Cardiac fibroblast (primary cell): ENCODE data around the gene KRTAP10-2.

Experiments
- DNase-seq, 2 donors: peaks; one replicate each; pipeline versions ENCODE4 v3.0.0 to v3.0.0-alpha.2; 2010; ENCODE audit warnings: low read depth in 2 of 2
- H3K4me3 ChIP-seq, 2 donors: replicated peaks in 1 of 2; 1 replicate in 1 of 2; 2 replicates in 1 of 2; pipeline ENCODE4 v1.5.1; 2011; ENCODE audit warnings: low read depth in 2 of 2, low read length in 2 of 2, mild to moderate bottlenecking in 2 of 2, moderate library complexity in 1 of 2
- TF ChIP-seq, protein P1 (sequence below): IDR thresholded peaks from one replicate; pipeline ENCODE4 v1.5.1; 2011; ENCODE audit warnings: low read depth, mild to moderate bottlenecking, low read length, inconsistent platforms

Gene KRTAP10-2

GRCh38 chr21:44516342-44516741 is 35.0 kb downstream of the KRTAP10-2 start:
- DNase-seq, result no peak
- TF ChIP-seq, protein P1, sequence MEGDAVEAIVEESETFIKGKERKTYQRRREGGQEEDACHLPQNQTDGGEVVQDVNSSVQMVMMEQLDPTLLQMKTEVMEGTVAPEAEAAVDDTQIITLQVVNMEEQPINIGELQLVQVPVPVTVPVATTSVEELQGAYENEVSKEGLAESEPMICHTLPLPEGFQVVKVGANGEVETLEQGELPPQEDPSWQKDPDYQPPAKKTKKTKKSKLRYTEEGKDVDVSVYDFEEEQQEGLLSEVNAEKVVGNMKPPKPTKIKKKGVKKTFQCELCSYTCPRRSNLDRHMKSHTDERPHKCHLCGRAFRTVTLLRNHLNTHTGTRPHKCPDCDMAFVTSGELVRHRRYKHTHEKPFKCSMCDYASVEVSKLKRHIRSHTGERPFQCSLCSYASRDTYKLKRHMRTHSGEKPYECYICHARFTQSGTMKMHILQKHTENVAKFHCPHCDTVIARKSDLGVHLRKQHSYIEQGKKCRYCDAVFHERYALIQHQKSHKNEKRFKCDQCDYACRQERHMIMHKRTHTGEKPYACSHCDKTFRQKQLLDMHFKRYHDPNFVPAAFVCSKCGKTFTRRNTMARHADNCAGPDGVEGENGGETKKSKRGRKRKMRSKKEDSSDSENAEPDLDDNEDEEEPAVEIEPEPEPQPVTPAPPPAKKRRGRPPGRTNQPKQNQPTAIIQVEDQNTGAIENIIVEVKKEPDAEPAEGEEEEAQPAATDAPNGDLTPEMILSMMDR, result no peak
- H3K4me3 ChIP-seq, result no peak overlapping the region

GRCh38 chr21:44515359-44516165 is 35.7 kb downstream of the KRTAP10-2 start:
- TF ChIP-seq, protein P1, result no peak
- no peak overlapping the region for H3K4me3 ChIP-seq
- no peak for DNase-seq

DNA sequence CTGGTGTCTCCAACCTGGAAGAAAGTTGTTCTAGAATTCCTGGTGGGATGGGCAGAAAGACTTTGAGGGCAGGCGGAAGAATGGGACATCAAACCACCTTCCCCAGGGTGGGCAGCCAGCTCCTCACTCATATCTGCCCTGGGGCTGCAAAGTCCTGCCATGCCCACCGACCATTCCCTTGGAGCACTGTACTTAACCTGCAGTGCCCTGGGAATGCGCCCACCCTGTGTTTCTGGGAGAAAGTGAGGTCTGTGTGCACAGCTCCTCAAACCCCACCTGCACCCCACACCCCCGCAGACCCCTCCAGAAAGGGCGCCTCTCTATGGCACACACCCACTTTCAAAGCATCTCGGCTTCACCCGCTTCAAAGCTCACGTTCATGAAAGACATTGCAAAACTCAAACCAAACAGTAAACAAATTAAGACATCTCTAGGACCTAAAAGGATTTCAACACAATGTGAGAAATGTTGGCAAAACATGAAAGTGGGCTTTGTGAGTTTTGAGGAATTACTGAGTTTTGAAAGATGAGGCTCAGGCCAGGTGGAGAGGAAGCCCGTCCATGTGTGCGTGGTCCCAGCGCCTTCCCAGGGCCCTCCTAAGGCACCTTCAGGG is 36.5 kb downstream of the KRTAP10-2 start:
- TF ChIP-seq, protein P1, result no peak
- no peak overlapping the region for H3K4me3 ChIP-seq
- DNase-seq, result no peak

GRCh38 chr21:44514218-44514520 is 37.1 kb downstream of the KRTAP10-2 start:
- no peak overlapping the region for H3K4me3 ChIP-seq
- TF ChIP-seq, protein P1, result no peak
- DNase-seq, result no peak

GRCh38 chr21:44513389-44514217 is 37.7 kb downstream of the KRTAP10-2 start:
- no peak for DNase-seq
- TF ChIP-seq, protein P1, result no peak

DNA sequence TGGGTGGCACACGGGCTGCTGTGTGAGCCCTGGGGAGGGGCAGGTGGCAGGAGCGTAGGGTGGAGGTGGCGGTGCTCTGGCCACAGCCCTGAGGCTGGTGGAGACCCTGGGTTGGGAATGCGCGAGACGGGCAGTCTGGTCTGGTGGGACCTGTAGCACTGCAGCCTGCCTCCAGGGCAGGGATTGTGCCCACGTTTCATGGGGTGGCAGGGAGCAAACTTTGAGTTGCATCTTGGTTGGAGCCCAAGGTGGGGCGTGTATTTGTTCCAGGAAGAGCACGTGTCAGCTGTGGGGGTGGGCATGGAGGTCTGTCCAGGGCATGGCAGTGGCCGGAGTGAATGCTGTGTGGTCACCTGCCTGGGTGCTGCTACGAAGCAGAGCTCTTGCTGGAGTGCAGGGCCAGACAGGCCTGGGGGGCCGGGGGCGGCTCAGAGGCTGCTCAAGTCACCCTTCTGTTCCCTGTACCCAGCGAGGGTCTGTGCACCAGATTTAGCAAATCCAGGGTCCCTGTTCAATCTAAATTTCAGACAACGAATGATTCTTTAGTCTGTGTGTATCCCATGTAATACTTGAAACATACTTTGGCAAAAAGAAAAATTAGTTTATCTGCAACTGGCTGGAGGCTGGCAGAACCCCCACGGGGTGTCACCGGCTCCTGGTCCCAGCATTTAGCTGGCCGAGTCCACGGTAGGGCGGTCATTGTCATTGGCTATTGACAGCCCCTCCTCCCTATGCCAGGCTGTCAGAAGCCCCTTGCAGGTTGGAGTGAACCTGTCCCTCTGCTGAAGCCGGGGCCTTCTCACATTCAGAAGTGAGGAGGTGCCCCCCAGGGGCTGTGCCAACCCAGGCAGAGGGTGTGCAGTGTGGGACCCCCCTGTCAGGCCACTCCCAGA is 38.6 kb downstream of the KRTAP10-2 start:
- DNase-seq, result no peak
- TF ChIP-seq, protein P1, result no peak
- no peak overlapping the region for H3K4me3 ChIP-seq

More at GRCh38 chr21:44513389-44514217, 37.7 kb downstream of the KRTAP10-2 start:
- no peak overlapping the region for H3K4me3 ChIP-seq
